HUDEP-2 (cell line): ENCODE results near the gene MDN1.
"Not testable (repeated sequence)": the region's sequence is repeated elsewhere in the genome, so short reads cannot be mapped to it uniquely, and the experiment has no call there.

Experiments
- DNase-seq, 76 experiments: peaks; one replicate each; lab custom pipeline; 2025; ENCODE audit not compliant: unreplicated experiment in 76 of 76; lab: John Stamatoyannopoulos, UW

The MDN1 gene

GRCh38 chr6:89826029-89826528 lies 6.5 kb upstream of the MDN1 start:
- DNase-seq = no peak

- peak in 44 of 76 experiments; percentile 11 to 86 (median 39) for DNase-seq
These were observed 638 bp downstream of the MDN1 start for GRCh38 chr6:89818977-89819335.

GRCh38 chr6:89817481-89817880 lies 2.1 kb downstream of the MDN1 start:
- DNase-seq = no peak

GRCh38 chr6:89813422-89813821 lies 6.2 kb downstream of the MDN1 start:
- DNase-seq = not testable (repeated sequence)

GRCh38 chr6:89807581-89807980 lies 12.0 kb downstream of the MDN1 start:
- DNase-seq = peak in 20 of 76 experiments; percentile 5 to 60 (median 30)

GRCh38 chr6:89805814-89806371 lies 13.7 kb downstream of the MDN1 start:
- no peak for DNase-seq

GRCh38 chr6:89803271-89803670 lies 16.3 kb downstream of the MDN1 start:
- no peak for DNase-seq

GRCh38 chr6:89799756-89800155 lies 19.8 kb downstream of the MDN1 start:
- DNase-seq = no peak

- peak in 1 of 76 experiments; percentile 8 for DNase-seq
These were observed 20.5 kb downstream of the MDN1 start for GRCh38 chr6:89799096-89799495.

GRCh38 chr6:89797317-89797716 lies 22.3 kb downstream of the MDN1 start:
- DNase-seq = peak in 73 of 76 experiments; percentile 36 to 94 (median 85)

GRCh38 chr6:89794324-89794723 lies 25.3 kb downstream of the MDN1 start:
- DNase-seq = no peak

- DNase-seq = peak in 73 of 76 experiments; percentile 30 to 88 (median 72)
These were observed 26.0 kb downstream of the MDN1 start for GRCh38 chr6:89793586-89793985.

- DNase-seq = peak in 62 of 76 experiments; percentile 15 to 87 (median 52)
These were observed 26.7 kb downstream of the MDN1 start for GRCh38 chr6:89792881-89793280.

- DNase-seq = no peak
These were observed 29.2 kb downstream of the MDN1 start for GRCh38 chr6:89790403-89790802.

GRCh38 chr6:89789980-89790379 lies 29.6 kb downstream of the MDN1 start:
- no peak for DNase-seq

- no peak for DNase-seq
These were observed 31.8 kb downstream of the MDN1 start for GRCh38 chr6:89787660-89788328.

- DNase-seq = no peak
These were observed 32.6 kb downstream of the MDN1 start for GRCh38 chr6:89786970-89787369.

GRCh38 chr6:89784838-89785237 lies 34.8 kb downstream of the MDN1 start:
- no peak for DNase-seq

- DNase-seq = peak in 62 of 76 experiments; percentile 6 to 81 (median 43)
These were observed 36.3 kb downstream of the MDN1 start for GRCh38 chr6:89783293-89783692.

GRCh38 chr6:89782222-89782621 lies 37.4 kb downstream of the MDN1 start:
- DNase-seq = no peak

- no peak for DNase-seq
These were observed 38.2 kb downstream of the MDN1 start for GRCh38 chr6:89781070-89782034.
